ENCODE measurements around the gene PERM1. TPM values are rescaled to one million over a fixed set of nuclear protein-coding genes. Genes with fewer than 3 reads are reported as not detected.

Gene PERM1
- total RNA-seq, 2 experiments from 2014 or later, result not detected

DNA sequence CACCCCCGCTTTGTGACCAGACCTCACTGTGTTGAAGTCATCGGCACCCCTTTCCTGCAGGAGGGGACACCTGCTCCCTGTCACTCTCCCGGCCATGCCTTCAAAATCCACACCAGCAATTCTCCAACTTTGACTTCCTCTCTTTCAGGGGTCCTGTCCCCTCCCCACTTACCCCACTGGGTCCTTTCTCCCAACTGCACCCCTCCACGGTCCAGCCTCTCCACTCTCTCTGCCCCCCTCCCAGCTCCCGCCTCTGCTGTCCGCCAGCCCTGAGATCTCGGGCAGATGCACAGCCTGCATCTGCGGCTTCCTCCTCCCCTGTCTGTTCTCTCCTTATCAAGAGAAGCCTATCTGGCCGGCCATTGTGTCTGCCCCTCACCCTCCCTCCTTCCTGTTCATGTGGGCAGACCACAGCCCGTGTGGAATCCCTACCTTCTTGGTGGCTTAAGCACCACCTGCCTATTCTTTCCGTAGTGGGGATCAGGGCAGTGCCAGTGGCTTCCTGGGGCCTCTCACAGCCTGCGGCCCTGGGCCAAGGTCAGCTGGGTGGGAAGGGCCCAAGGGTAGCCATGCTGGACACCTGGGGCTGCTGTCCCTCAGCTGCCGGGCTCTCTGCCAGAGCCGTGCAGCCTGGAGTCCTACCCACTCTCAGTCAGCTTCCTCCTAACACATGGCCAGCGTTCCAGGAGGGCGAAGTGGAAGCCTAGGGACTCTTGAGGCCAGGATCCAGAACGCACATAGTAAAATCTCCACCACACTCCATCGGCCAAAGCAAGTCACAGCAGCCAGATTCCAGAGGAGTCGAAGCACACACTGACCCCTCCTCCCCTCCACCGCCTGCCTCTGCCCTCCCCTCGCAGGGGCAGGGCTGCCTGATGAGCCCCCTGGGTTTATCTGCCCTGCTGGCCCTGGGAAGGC is 23.1 kb upstream of the PERM1 start:
- no peaks in the 10 kb centered on the region for H3K9me3 Mint-ChIP-seq
- H3K27me3 Mint-ChIP-seq, result peaks cover 57% of the 10 kb centered on the region
- TF ChIP-seq, protein P1, sequence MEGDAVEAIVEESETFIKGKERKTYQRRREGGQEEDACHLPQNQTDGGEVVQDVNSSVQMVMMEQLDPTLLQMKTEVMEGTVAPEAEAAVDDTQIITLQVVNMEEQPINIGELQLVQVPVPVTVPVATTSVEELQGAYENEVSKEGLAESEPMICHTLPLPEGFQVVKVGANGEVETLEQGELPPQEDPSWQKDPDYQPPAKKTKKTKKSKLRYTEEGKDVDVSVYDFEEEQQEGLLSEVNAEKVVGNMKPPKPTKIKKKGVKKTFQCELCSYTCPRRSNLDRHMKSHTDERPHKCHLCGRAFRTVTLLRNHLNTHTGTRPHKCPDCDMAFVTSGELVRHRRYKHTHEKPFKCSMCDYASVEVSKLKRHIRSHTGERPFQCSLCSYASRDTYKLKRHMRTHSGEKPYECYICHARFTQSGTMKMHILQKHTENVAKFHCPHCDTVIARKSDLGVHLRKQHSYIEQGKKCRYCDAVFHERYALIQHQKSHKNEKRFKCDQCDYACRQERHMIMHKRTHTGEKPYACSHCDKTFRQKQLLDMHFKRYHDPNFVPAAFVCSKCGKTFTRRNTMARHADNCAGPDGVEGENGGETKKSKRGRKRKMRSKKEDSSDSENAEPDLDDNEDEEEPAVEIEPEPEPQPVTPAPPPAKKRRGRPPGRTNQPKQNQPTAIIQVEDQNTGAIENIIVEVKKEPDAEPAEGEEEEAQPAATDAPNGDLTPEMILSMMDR (IDR thresholded peaks at IDR 0.05), result no peak
- H3K4me1 Mint-ChIP-seq (ENCODE audit: low read depth), result peaks cover 17% of the 10 kb centered on the region
- peaks cover 4% of the 10 kb centered on the region for H3K36me3 Mint-ChIP-seq (ENCODE audit: low read depth)
- ATAC-seq (ENCODE audit: poor library complexity), result no peak
- Histone ChIP-seq H3K36me3 (ENCODE audit: insufficient read depth, low read length) (no peaks in the 10 kb centered on the region), H3K4me3 (ENCODE audit: low read length) (no peak overlapping the region), H3K27ac (ENCODE audit: low read depth in 1 of 2, low read length in 2 of 2) (no peak overlapping the region), H3K27me3 (ENCODE audit: control insufficient read depth in 1 of 2, insufficient read depth in 2 of 2, low read length in 2 of 2) (peaks cover 50 to 62% of the 10 kb centered on the region in 2 experiments), H3K4me1 (ENCODE audit: insufficient read depth, low read length) (peaks cover 35% of the 10 kb centered on the region), H3K9me3 (ENCODE audit: control insufficient read depth in 1 of 2, insufficient read depth in 1 of 2, low read length in 2 of 2) (peaks cover 0 to 20% of the 10 kb centered on the region in 2 experiments)
- ChIA-PET CTCF (interaction anchor here (1.1 kb wide), 1 partner anchor 21 kb away, joined by 6 read pairs; no protein-coding TSS in a partner anchor), POLR2A (interaction anchor here (0.7 kb wide), 1 partner anchor 8 kb away, joined by 3 read pairs; the partner anchor contains the start of gene ISG15)
- peak in 1 of 14 experiments; percentile 34 for DNase-seq
- peak overlapping the region; percentile 52 for H3K27ac Mint-ChIP-seq
- peak overlapping the region; percentile 32 for H3K4me3 Mint-ChIP-seq
- intact Hi-C loops (cut with DNase I, micrococcal nuclease), result no loop called here

DNA sequence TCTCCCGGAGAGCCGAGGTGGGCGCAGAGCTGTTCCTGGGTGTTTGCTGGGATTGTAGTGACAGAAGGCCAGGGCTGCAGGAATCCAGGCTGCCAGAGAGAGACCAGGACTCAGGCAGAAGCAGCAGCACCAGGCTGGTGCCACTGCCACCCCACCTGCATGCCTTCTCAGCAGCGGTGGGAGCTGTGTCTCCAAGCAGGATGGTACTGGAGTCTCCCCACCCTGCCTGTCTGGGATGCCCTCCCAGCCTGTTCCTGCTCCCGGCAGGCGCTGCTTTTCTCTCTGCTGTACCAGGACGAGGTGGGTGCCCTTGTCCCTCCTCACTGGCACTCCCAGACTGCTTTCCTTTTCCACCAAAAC is 22.5 kb upstream of the PERM1 start:
- Mint-ChIP-seq H3K4me3 (peak overlapping the region; percentile 32), H3K4me1 (ENCODE audit: low read depth) (peaks cover 17% of the 10 kb centered on the region), H3K27me3 (peaks cover 57% of the 10 kb centered on the region), H3K9me3 (no peaks in the 10 kb centered on the region), H3K36me3 (ENCODE audit: low read depth) (peaks cover 4% of the 10 kb centered on the region), H3K27ac (peak overlapping the region; percentile 52)
- Histone ChIP-seq H3K4me1 (ENCODE audit: insufficient read depth, low read length) (peaks cover 39% of the 10 kb centered on the region), H3K36me3 (ENCODE audit: insufficient read depth, low read length) (no peaks in the 10 kb centered on the region), H3K9me3 (ENCODE audit: control insufficient read depth in 1 of 2, insufficient read depth in 1 of 2, low read length in 2 of 2) (peaks cover 0 to 16% of the 10 kb centered on the region in 2 experiments), H3K4me3 (ENCODE audit: low read length) (no peak overlapping the region), H3K27me3 (ENCODE audit: control insufficient read depth in 1 of 2, insufficient read depth in 2 of 2, low read length in 2 of 2) (peaks cover 51 to 66% of the 10 kb centered on the region in 2 experiments), H3K27ac (ENCODE audit: low read depth in 1 of 2, low read length in 2 of 2) (no peak overlapping the region)
- DNase-seq, result no peak
- ATAC-seq (ENCODE audit: poor library complexity), result no peak
- POLR2A ChIA-PET, result interaction anchor here (0.7 kb wide), 1 partner anchor 9 kb away, joined by 3 read pairs; the partner anchor contains the start of gene ISG15
- intact Hi-C loops (cut with DNase I, micrococcal nuclease), result no loop called here
- TF ChIP-seq, protein P1 (IDR thresholded peaks at IDR 0.05), result no peak
- CTCF ChIA-PET, result interaction anchor here (1.1 kb wide), 1 partner anchor 20 kb away, joined by 6 read pairs; no protein-coding TSS in a partner anchor

- Mint-ChIP-seq H3K27ac (no peak overlapping the region), H3K36me3 (ENCODE audit: low read depth) (peaks cover 4% of the 10 kb centered on the region), H3K27me3 (peaks cover 53% of the 10 kb centered on the region), H3K4me1 (ENCODE audit: low read depth) (peaks cover 17% of the 10 kb centered on the region), H3K9me3 (no peaks in the 10 kb centered on the region), H3K4me3 (no peak overlapping the region)
- ATAC-seq (ENCODE audit: poor library complexity), result no peak
- Histone ChIP-seq H3K9me3 (ENCODE audit: control insufficient read depth in 1 of 2, insufficient read depth in 1 of 2, low read length in 2 of 2) (peaks cover 0 to 16% of the 10 kb centered on the region in 2 experiments), H3K27ac (ENCODE audit: low read depth in 1 of 2, low read length in 2 of 2) (no peak overlapping the region), H3K4me1 (ENCODE audit: insufficient read depth, low read length) (peaks cover 43% of the 10 kb centered on the region), H3K27me3 (ENCODE audit: control insufficient read depth in 1 of 2, insufficient read depth in 2 of 2, low read length in 2 of 2) (peaks cover 52 to 67% of the 10 kb centered on the region in 2 experiments), H3K4me3 (ENCODE audit: low read length) (no peak overlapping the region), H3K36me3 (ENCODE audit: insufficient read depth, low read length) (no peaks in the 10 kb centered on the region)
- DNase-seq, result peak in 1 of 14 experiments; percentile 27
- intact Hi-C loops (cut with DNase I, micrococcal nuclease), result no loop called here
- CTCF ChIA-PET, result interaction anchor here (1.1 kb wide), 1 partner anchor 19 kb away, joined by 6 read pairs; no protein-coding TSS in a partner anchor
- POLR2A ChIA-PET, result interaction anchor here (0.7 kb wide), 1 partner anchor 10 kb away, joined by 3 read pairs; the partner anchor contains the start of gene ISG15
- TF ChIP-seq, protein P1 (IDR thresholded peaks at IDR 0.05), result no peak
These were observed 21.9 kb upstream of the PERM1 start for GRCh38 chr1:1003618-1004419.
